ENCODE measurements around the gene PPP1R15B. TPM values are rescaled to one million over a fixed set of nuclear protein-coding genes. Genes with fewer than 3 reads are reported as not detected.

The PPP1R15B gene
- total RNA-seq, 2 experiments from 2014 or later: 64.7 to 66.0 TPM

DNA sequence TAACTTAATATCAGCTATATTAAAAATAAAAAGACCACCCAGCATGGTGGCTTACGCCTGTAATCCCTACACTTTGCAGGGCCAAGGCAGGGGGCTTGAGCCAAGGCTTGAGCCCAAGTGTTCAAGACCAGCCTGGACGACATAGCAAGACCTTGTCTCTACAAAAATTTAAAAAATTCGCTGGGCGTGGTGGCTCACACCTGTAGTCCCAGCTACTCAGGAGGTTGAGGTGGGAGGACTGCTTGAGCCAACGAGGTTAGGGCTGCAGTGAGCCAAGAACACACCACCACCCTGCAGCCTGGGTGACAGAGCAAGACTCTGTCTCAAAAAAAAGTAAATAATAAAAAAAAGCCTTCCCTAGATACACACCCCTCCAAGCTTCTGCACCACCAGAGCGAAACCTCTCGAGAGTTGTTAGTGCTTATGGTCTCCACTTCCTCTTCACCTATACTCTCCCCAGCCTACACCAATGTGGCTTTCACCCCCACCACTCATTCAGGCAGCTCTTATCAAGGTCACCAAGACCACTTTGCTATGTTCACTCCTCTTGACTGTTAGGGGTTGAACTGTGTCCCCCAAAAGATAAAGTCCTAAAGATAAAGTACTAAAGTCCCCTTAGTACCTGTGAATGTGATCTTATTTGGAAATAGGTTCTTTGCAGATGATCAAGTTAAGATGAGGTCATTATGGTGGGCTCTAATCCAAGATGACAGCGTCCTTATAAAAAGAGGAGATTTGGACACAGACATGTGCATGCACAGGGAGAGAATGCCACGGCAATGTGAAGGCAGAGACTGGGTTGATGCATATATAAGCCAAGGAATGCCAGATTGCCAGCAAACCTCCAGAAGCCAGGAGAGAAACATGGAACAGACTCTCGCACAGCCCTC lies 6.8 kb upstream of the PPP1R15B start:
- H3K27ac Mint-ChIP-seq: peak overlapping the region; percentile 40
- ATAC-seq (peak; percentile 59), DNase-seq (peak; percentile 31)
- H3K27me3 Mint-ChIP-seq (ENCODE audit: low read depth): no peaks in the 10 kb centered on the region
- no peaks in the 10 kb centered on the region for H3K9me3 Mint-ChIP-seq (ENCODE audit: insufficient read depth)
- ChIA-PET CTCF (interaction anchor here (0.9 to 4.2 kb wide), 6 partner anchors 11 to 345 kb away, joined by 3 to 49 read pairs (median 10); no protein-coding TSS in a partner anchor), POLR2A (no interaction called here)
- peaks cover 31% of the 10 kb centered on the region for H3K4me1 Mint-ChIP-seq (ENCODE audit: low read depth)
- H3K4me3 Mint-ChIP-seq: no peak overlapping the region
- H3K36me3 Mint-ChIP-seq (ENCODE audit: low read depth): peaks cover 6% of the 10 kb centered on the region

DNA sequence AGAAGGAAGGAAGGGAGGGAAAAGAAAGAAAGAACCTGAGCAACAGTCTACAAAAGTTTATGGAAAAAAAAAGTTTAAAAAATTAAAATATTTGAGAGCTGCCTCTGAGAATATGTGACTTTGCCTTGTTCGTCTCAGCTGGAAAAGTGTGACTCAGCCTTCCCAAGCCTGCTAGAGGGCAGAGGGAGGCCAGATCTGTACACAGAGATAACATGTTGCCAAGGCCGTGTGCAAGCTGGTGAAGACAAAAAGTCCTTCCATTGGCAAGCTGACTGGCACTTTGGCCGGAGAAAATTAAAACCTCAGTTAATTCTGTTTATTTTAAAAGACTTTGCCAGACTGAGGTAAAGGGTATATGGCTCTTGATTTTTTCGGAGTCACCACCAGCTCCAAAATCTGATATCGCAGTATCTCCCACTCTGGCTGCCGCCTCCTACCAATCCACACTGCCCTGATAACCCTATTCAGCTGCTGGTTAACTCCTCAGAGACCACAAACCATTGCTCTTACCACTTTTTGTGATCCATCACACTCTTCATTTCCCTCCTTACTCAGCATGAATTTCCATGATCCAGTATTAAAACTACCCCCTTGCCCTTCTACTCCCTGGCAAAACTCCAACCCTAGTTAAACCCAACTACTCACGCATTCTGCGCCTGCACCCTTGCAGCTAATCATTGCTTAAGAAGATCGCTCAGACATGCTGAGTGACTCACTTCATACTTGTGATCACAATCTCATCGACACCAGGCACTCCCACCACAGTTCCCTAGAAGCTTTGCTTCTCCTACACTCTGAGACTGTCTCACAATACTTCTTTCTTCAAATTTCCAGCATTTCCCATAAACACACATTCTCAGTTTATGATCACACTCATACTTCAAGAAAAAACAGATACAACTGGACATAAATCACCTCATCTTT lies 5.7 kb upstream of the PPP1R15B start:
- DNase-seq (no peak), ATAC-seq (peak; percentile 43)
- Mint-ChIP-seq H3K4me1 (ENCODE audit: low read depth) (peaks cover 35% of the 10 kb centered on the region), H3K27me3 (ENCODE audit: low read depth) (no peaks in the 10 kb centered on the region), H3K9me3 (ENCODE audit: insufficient read depth) (no peaks in the 10 kb centered on the region), H3K4me3 (no peak overlapping the region), H3K27ac (no peak overlapping the region), H3K36me3 (ENCODE audit: low read depth) (peaks cover 7% of the 10 kb centered on the region)
- CTCF ChIA-PET: interaction anchor here (1.1 to 4.2 kb wide), 6 partner anchors 15 to 346 kb away, joined by 3 to 49 read pairs (median 10); no protein-coding TSS in a partner anchor
- POLR2A ChIA-PET: no interaction called here

GRCh38 chr1:204416589-204417073 lies 5.0 kb upstream of the PPP1R15B start:
- H3K27ac Mint-ChIP-seq: no peak overlapping the region
- POLR2A ChIA-PET: no interaction called here

GRCh38 chr1:204415351-204415750 lies 3.7 kb upstream of the PPP1R15B start:
- Mint-ChIP-seq H3K27ac (no peak overlapping the region), H3K9me3 (ENCODE audit: insufficient read depth) (no peaks in the 10 kb centered on the region), H3K36me3 (ENCODE audit: low read depth) (peaks cover 16% of the 10 kb centered on the region), H3K4me3 (no peak overlapping the region), H3K27me3 (ENCODE audit: low read depth) (no peaks in the 10 kb centered on the region), H3K4me1 (ENCODE audit: low read depth) (peaks cover 36% of the 10 kb centered on the region)
- ATAC-seq (no peak), DNase-seq (no peak)
- CTCF ChIA-PET: interaction anchor here (2.1 to 3.7 kb wide), 3 partner anchors 16 to 31 kb away, joined by 7 to 23 read pairs (median 9); no protein-coding TSS in a partner anchor
- POLR2A ChIA-PET: no interaction called here

More at GRCh38 chr1:204416589-204417073, 5.0 kb upstream of the PPP1R15B start:
- no peak for DNase-seq
- Mint-ChIP-seq H3K36me3 (ENCODE audit: low read depth) (peaks cover 10% of the 10 kb centered on the region), H3K27me3 (ENCODE audit: low read depth) (no peaks in the 10 kb centered on the region), H3K9me3 (ENCODE audit: insufficient read depth) (no peaks in the 10 kb centered on the region), H3K4me3 (no peak overlapping the region), H3K4me1 (ENCODE audit: low read depth) (peaks cover 37% of the 10 kb centered on the region)
- ATAC-seq: no peak
- CTCF ChIA-PET: interaction anchor here (1.1 to 4.2 kb wide), 4 partner anchors 15 to 77 kb away, joined by 3 to 49 read pairs (median 10); no protein-coding TSS in a partner anchor

DNA sequence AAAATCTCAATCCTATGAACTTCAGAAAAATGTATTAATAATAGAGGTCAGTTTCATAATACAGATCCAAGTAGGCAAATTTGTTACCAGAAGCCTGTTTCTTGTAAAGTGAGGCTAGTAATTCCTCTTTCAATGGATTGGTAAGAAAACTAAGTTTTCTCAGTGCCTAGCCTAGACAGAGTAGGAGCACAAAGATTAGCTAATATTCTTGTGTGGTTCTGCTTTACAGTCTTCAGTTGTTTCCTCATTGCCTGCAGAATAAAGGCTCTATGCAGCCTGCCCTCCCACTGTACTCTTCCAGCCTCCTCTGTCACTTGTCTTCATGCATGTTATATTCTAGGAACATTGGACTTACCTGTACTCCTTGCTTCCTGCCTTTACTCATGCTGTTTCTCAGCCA lies 2.4 kb upstream of the PPP1R15B start:
- H3K4me3 Mint-ChIP-seq: no peak overlapping the region
- CTCF ChIA-PET: interaction anchor here (1.4 to 7.3 kb wide), 6 partner anchors 15 to 89 kb away, joined by 4 to 133 read pairs (median 8); no protein-coding TSS in a partner anchor
- H3K27ac Mint-ChIP-seq: no peak overlapping the region
- no peaks in the 10 kb centered on the region for H3K9me3 Mint-ChIP-seq (ENCODE audit: insufficient read depth)
- peaks cover 29% of the 10 kb centered on the region for H3K36me3 Mint-ChIP-seq (ENCODE audit: low read depth)
- peaks cover 25% of the 10 kb centered on the region for H3K4me1 Mint-ChIP-seq (ENCODE audit: low read depth)
- ATAC-seq (no peak), DNase-seq (no peak)
- no peaks in the 10 kb centered on the region for H3K27me3 Mint-ChIP-seq (ENCODE audit: low read depth)
- POLR2A ChIA-PET: interaction anchor here (0.6 kb wide), 1 partner anchor 346 kb away, joined by 3 read pairs; no protein-coding TSS in a partner anchor

DNA sequence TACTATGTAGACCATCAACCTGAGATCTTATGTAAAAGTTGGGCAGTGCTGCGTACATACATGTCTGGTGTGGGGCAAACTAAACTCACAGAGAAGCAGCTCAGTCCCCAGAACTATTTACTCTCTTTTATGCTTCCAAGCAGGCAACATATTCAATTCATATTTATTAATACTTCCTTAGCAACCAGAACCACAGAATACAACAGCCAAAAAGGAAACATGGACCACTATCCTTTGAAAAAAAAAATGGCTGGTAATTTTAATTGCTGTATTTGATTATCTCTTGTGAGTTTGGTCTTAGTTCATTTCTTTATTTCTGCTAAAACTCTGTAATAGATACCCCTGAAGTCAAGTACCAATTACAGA lies 1.5 kb upstream of the PPP1R15B start:
- H3K9me3 Mint-ChIP-seq (ENCODE audit: insufficient read depth): no peaks in the 10 kb centered on the region
- H3K27me3 Mint-ChIP-seq (ENCODE audit: low read depth): no peaks in the 10 kb centered on the region
- CTCF ChIA-PET: interaction anchor here (1.5 to 7.3 kb wide), 3 partner anchors 14 to 90 kb away, joined by 3 to 133 read pairs (median 23); no protein-coding TSS in a partner anchor
- H3K4me3 Mint-ChIP-seq: peak overlapping the region; percentile 60
- DNase-seq (no peak), ATAC-seq (no peak)
- POLR2A ChIA-PET: interaction anchor here (0.6 kb wide), 1 partner anchor 93 kb away, joined by 4 read pairs; no protein-coding TSS in a partner anchor
- H3K36me3 Mint-ChIP-seq (ENCODE audit: low read depth): peaks cover 38% of the 10 kb centered on the region
- H3K27ac Mint-ChIP-seq: peak overlapping the region; percentile 81
- peaks cover 17% of the 10 kb centered on the region for H3K4me1 Mint-ChIP-seq (ENCODE audit: low read depth)

DNA sequence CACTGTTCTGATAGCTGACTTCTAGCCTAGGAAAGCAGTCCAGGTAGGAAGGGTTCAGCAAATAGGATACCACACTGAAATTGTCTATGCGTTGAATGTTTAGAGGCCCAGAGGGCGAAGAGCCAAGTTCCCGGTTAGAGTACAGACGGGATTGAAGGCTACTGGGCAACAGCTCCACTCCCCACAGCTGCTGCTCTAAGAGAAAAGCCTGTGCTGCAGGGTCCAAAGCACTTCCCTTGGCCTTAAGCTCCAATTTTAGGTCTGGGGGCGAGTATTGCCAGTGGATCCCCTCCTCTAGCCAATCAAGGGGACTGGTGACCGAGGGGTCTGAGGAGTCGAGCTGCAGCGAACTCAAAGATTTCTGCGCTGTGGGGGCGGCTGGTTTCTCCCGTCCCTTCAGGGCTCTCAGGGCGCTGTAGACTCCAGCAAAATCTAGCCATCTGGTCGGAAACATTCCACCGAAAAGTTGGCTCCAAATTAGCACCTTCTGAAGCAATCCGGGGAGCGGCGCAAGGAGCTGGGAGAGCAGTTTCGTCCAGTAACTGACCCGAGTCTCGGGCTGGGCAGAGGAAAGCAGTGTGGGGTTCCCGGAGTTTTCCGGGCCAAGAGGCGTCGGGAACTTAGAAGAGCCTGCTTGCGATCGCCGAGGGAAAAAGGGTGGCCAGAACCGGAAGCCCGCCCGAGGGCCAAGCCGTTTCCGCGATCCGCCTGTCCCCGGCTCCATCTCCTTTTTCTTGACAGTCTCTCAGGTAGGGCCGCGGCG lies 748 bp downstream of the PPP1R15B start:
- POLR2A ChIA-PET: interaction anchor here (1.0 to 2.1 kb wide), 6 partner anchors 12 to 105 kb away, joined by 3 to 10 read pairs (median 4); partner anchors contain the start of gene MDM4
- H3K4me1 Mint-ChIP-seq (ENCODE audit: low read depth): peaks cover 13% of the 10 kb centered on the region
- peak overlapping the region; percentile 100 for H3K27ac Mint-ChIP-seq
- CTCF ChIA-PET: interaction anchor here (0.9 to 7.3 kb wide), 9 partner anchors 12 to 248 kb away, joined by 3 to 133 read pairs (median 6); partner anchors contain the start of gene PIK3C2B
- DNase-seq: peak; percentile 63
- peaks cover 53% of the 10 kb centered on the region for H3K36me3 Mint-ChIP-seq (ENCODE audit: low read depth)
- no peaks in the 10 kb centered on the region for H3K27me3 Mint-ChIP-seq (ENCODE audit: low read depth)
- peak overlapping the region; percentile 99 for H3K4me3 Mint-ChIP-seq
- ATAC-seq: peak; percentile 46
- no peaks in the 10 kb centered on the region for H3K9me3 Mint-ChIP-seq (ENCODE audit: insufficient read depth)

DNA sequence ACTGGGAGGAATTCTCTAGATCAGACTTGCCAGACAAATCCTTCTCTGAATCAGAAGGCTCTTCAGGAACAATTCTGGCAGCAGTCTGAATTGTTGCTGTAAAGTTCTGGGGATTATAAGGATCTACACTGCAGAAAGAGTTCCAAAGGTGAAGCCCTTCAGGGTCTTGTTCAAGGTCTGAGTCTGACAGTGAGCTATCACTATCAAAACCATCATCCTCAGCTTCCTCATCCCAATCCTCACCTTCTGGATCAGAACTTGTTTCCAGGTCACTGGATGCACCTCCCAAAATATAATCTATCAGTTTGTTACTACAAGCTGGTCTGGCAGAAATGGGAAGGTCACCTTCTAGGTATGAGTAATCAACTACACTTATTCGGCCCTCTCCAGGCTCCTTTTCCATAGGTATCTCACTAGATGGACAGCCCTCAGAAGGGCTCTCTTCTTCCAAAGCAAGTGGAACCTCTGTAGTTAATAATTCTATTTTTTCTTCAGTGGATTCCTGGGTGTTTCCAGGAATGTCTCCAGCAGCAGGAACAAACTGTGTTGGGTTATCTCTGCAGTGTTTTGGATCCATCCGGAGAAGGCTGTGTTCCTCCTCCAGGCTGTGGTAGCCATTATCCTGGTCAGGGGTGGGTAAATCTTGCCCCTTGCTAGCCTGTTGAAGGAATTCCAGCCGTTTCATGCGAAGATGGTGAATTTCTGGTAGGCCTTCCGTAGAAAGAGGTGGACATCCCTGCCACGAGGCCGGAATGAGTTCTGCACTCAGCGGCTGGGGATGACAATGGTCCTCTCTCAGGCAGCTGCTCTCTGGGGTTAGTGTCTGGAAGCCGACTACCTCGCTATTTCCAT lies 1.6 kb downstream of the PPP1R15B start:
- Mint-ChIP-seq H3K27me3 (ENCODE audit: low read depth) (no peaks in the 10 kb centered on the region), H3K4me1 (ENCODE audit: low read depth) (peaks cover 17% of the 10 kb centered on the region), H3K4me3 (peak overlapping the region; percentile 99), H3K27ac (peak overlapping the region; percentile 100), H3K9me3 (ENCODE audit: insufficient read depth) (no peaks in the 10 kb centered on the region), H3K36me3 (ENCODE audit: low read depth) (peaks cover 57% of the 10 kb centered on the region)
- CTCF ChIA-PET: interaction anchor here (0.9 to 7.3 kb wide), 8 partner anchors 11 to 247 kb away, joined by 3 to 133 read pairs (median 6); partner anchors contain the start of gene PIK3C2B
- ATAC-seq (no peak), DNase-seq (no peak)
- POLR2A ChIA-PET: interaction anchor here (1.1 to 2.1 kb wide), 5 partner anchors 12 to 106 kb away, joined by 3 to 10 read pairs (median 5); partner anchors contain the start of gene MDM4

DNA sequence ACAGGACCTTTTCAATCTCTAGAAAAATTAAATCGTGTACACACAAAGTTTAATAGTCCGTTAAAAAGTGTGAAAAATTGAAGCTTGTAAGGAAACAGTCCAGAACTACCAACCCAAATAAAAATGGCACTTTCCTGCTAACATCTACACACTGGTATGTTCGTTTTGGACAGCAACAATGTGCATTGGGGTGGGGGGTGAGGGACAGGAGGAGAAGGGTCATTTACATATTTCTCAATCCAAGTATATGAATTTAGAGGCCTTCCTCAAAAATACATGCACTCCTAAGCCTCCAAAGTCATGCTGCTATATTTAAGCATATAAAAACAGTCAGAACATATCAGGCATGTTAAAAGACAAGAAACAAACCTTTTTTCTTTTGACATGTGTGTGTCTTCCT lies 2.5 kb downstream of the PPP1R15B start:
- DNase-seq (no peak), ATAC-seq (no peak)
- H3K4me3 Mint-ChIP-seq: peak overlapping the region; percentile 99
- peaks cover 24% of the 10 kb centered on the region for H3K4me1 Mint-ChIP-seq (ENCODE audit: low read depth)
- no peaks in the 10 kb centered on the region for H3K9me3 Mint-ChIP-seq (ENCODE audit: insufficient read depth)
- peak overlapping the region; percentile 66 for H3K27ac Mint-ChIP-seq
- POLR2A ChIA-PET: interaction anchor here (0.9 to 2.1 kb wide), 2 partner anchors 17 to 107 kb away, joined by 3 to 6 read pairs; partner anchors contain the start of gene MDM4
- H3K27me3 Mint-ChIP-seq (ENCODE audit: low read depth): no peaks in the 10 kb centered on the region
- H3K36me3 Mint-ChIP-seq (ENCODE audit: low read depth): peaks cover 62% of the 10 kb centered on the region
- CTCF ChIA-PET: interaction anchor here (1.3 to 7.3 kb wide), 5 partner anchors 10 to 104 kb away, joined by 4 to 133 read pairs (median 6); partner anchors contain the start of gene PIK3C2B
